SU-DHL-6 (cell line): ENCODE results near the gene KLHL30.

Experiments
- H2AFZ ChIP-seq: fragments of 200-600 bp; sonication (generic); 2 replicates; pipeline ENCODE4 v1.6.1; 2014; ENCODE audit warnings: low read depth, mild to moderate bottlenecking, moderate library complexity, mixed read lengths, antibody characterized with exemption, low read length; ENCODE audit not compliant: severe bottlenecking
- H3F3A ChIP-seq: fragments of 200-600 bp; shearing (Covaris generic); 2 replicates; pipeline ENCODE4 v1.6.0; 2016; ENCODE audit warnings: antibody characterized with exemption, mild to moderate bottlenecking; ENCODE audit not compliant: insufficient read depth
- H3K27ac ChIP-seq: fragments of 200-600 bp; sonication (generic); 2 replicates; pipeline ENCODE4 v1.5.1; 2016; ENCODE audit warnings: low read depth, mild to moderate bottlenecking, low read length, moderate library complexity, mixed read lengths
- H3K27me3 ChIP-seq: fragments of 200-600 bp; sonication (generic), shearing (Covaris generic); 2 replicates; pipeline ENCODE4 v1.6.0; 2014; ENCODE audit warnings: mild to moderate bottlenecking, low read length
- H3K36me3 ChIP-seq: fragments of 200-600 bp; sonication (generic); 2 replicates; pipeline ENCODE4 v1.6.1; 2014; ENCODE audit warnings: mild to moderate bottlenecking, low read length, mixed read lengths
- H3K4me2 ChIP-seq: fragments of 300-600, 200-600 bp; shearing (Covaris generic), sonication (generic); 2 replicates; pipeline ENCODE4 v1.6.0; 2014; ENCODE audit warnings: low read length, low read depth, mild to moderate bottlenecking; ENCODE audit not compliant: poor library complexity, severe bottlenecking
- H3K4me3 ChIP-seq: fragments of 200-600 bp; sonication (generic); 2 replicates; pipeline ENCODE4 v1.5.1; 2014; ENCODE audit warnings: antibody characterized with exemption, low read length, mild to moderate bottlenecking, mixed read lengths; ENCODE audit not compliant: insufficient read depth, poor library complexity, severe bottlenecking
- H3K79me2 ChIP-seq: fragments of 200-600 bp; sonication (generic); 2 replicates; pipeline ENCODE4 v1.6.1; 2014; ENCODE audit warnings: mild to moderate bottlenecking, low read length, moderate library complexity; ENCODE audit not compliant: insufficient read depth
- H3K9ac ChIP-seq: fragments of 200-600 bp; sonication (generic); 2 replicates; pipeline ENCODE4 v1.7.0; 2014; ENCODE audit warnings: mild to moderate bottlenecking, low read length
- H3K9me2 ChIP-seq: fragments of 200-600 bp; sonication (generic); replicated peaks from 2 replicates; pipeline ENCODE4 v1.6.1; 2014; ENCODE audit warnings: low read length; ENCODE audit not compliant: insufficient read depth
- H3K9me3 ChIP-seq: fragments of 200-600 bp; sonication (generic); 2 replicates; pipeline ENCODE4 v1.6.1; 2014; ENCODE audit warnings: low read length, mixed read lengths; ENCODE audit not compliant: insufficient read depth
- H4K20me1 ChIP-seq: fragments of 200-600 bp; sonication (generic); 2 replicates; pipeline ENCODE4 v1.6.1; 2014; ENCODE audit warnings: low read depth, mild to moderate bottlenecking, antibody characterized with exemption, low read length, moderate library complexity, mixed read lengths
- CTCF ChIP-seq: fragments of 200-600 bp; sonication (generic); IDR thresholded peaks from one replicate; pipeline ENCODE4 v1.5.1; 2017; ENCODE audit warnings: antibody characterized with exemption, mild to moderate bottlenecking, low read length, moderate library complexity; ENCODE audit not compliant: insufficient read depth, poor library complexity, severe bottlenecking
- EZH2phosphoT487 ChIP-seq: fragments of 200-600 bp; sonication (generic), shearing (Covaris generic); conservative IDR thresholded peaks from 2 replicates; pipeline ENCODE4 v1.6.1; 2018; ENCODE audit warnings: mild to moderate bottlenecking, antibody characterized with exemption, low read length, moderate library complexity, mixed read lengths

The KLHL30 gene

GRCh38 chr2:238151628-238152235 is 13.3 kb downstream of the KLHL30 start:
- H3K9ac ChIP-seq = no peak overlapping the region
- H3K4me3 ChIP-seq = no peak overlapping the region
- H3K4me2 ChIP-seq = no peak overlapping the region
- H3K36me3 ChIP-seq = no peaks in the 10 kb centered on the region
- no peak overlapping the region for H2AFZ ChIP-seq
- no peaks in the 10 kb centered on the region for H3K79me2 ChIP-seq
- no peaks in the 10 kb centered on the region for H3F3A ChIP-seq
- TF ChIP-seq EZH2phosphoT487 = no peak
- TF ChIP-seq CTCF = no peak
- H3K9me2 ChIP-seq = no peaks in the 10 kb centered on the region
- no peaks in the 10 kb centered on the region for H4K20me1 ChIP-seq
- H3K9me3 ChIP-seq = no peaks in the 10 kb centered on the region
- no peaks in the 10 kb centered on the region for H3K27me3 ChIP-seq
- H3K27ac ChIP-seq = no peak overlapping the region

- H3K36me3 ChIP-seq = no peaks in the 10 kb centered on the region
- H3K4me2 ChIP-seq = no peak overlapping the region
- no peaks in the 10 kb centered on the region for H3K9me2 ChIP-seq
- H3K9me3 ChIP-seq = no peaks in the 10 kb centered on the region
- no peak overlapping the region for H3K27ac ChIP-seq
- no peak overlapping the region for H3K9ac ChIP-seq
- H3F3A ChIP-seq = no peaks in the 10 kb centered on the region
- no peaks in the 10 kb centered on the region for H3K27me3 ChIP-seq
- TF ChIP-seq CTCF (peak; percentile 28), EZH2phosphoT487 (no peak)
- H2AFZ ChIP-seq = no peak overlapping the region
- no peaks in the 10 kb centered on the region for H4K20me1 ChIP-seq
- H3K4me3 ChIP-seq = no peak overlapping the region
- no peaks in the 10 kb centered on the region for H3K79me2 ChIP-seq
Measured at GRCh38 chr2:238152771-238153688, 14.6 kb downstream of the KLHL30 start.

GRCh38 chr2:238154570-238154969 is 16.1 kb downstream of the KLHL30 start:
- no peaks in the 10 kb centered on the region for H3K36me3 ChIP-seq
- no peaks in the 10 kb centered on the region for H3F3A ChIP-seq
- H4K20me1 ChIP-seq = no peaks in the 10 kb centered on the region
- H3K79me2 ChIP-seq = no peaks in the 10 kb centered on the region
- no peak overlapping the region for H2AFZ ChIP-seq
- no peak for TF ChIP-seq CTCF
- no peak for TF ChIP-seq EZH2phosphoT487
- no peak overlapping the region for H3K9ac ChIP-seq
- no peaks in the 10 kb centered on the region for H3K9me3 ChIP-seq
- no peak overlapping the region for H3K4me3 ChIP-seq
- no peaks in the 10 kb centered on the region for H3K9me2 ChIP-seq
- no peaks in the 10 kb centered on the region for H3K27me3 ChIP-seq
- H3K27ac ChIP-seq = no peak overlapping the region
- no peak overlapping the region for H3K4me2 ChIP-seq
